HG03439 (cell line): ENCODE data around the gene TTC23.

Experiments
- ATAC-seq: cut with Tn5 transposase; IDR thresholded peaks from one replicate; pipeline ENCODE4 v1.9.1; 2021; ENCODE audit warnings: mild to moderate bottlenecking, moderate library complexity; ENCODE audit not compliant: unreplicated experiment

TTC23 gene

GRCh38 chr15:99165956-99166689 is 83.3 kb downstream of the TTC23 start:
- ATAC-seq, result no peak

GRCh38 chr15:99165020-99165790 is 84.2 kb downstream of the TTC23 start:
- ATAC-seq, result no peak

DNA sequence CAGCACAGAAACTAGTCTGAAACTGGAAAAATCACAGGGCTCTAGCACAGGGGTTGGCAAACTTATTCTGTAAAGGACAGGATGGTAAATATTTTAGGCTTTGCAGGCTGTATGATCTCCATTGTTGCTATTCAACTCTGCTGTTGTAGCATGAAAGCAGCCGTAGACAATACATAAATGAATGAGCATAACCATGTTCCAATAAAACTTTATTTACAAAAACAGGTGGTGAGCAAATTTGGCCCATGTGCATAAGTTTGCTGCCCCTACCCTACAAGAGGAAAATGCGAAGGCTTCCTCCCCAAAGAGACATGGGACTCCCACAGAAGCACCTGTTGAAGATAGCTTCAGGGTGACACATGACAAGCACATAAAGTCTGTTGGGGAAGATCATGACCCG is 85.3 kb downstream of the TTC23 start:
- ATAC-seq, result no peak

DNA sequence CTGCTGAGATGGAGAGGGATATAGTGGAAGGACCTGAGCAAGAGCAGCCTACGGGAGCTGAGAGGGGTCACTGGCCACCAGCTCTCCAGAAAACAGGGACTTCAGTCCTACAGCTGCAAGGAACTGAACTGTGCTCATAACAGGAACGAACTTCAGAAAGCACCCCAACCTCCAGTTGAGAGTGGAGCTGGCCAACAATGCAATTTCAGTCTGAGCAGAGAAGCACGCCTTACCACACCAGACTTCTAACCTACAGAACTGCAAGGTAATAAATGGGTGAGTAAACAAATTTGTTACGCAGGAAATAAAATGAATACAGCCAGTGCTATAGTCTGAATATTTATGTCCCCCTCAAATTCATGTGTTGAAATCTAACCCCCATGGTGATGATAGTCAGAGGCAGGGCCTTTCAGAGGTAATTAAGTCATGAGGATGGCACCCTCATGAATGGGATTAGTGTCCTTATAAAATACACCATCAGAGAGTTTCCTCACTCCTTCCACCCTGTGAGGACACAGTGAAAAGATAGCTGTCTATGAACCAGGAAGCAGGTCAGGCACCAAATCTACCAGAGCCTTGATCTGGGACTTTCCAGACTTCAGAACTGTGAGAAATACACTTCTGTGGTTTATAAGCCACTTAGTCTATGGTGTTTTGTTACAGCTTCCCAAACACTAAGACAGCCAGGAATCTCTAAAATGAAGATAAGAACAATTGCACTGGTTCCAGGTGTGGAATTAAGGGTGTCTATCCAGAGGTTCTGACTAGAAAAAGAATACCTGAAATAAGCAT is 85.9 kb downstream of the TTC23 start:
- no peak for ATAC-seq

- no peak for ATAC-seq
These were observed 90.6 kb downstream of the TTC23 start for GRCh38 chr15:99158626-99159412.

GRCh38 chr15:99157456-99157855 is 91.9 kb downstream of the TTC23 start:
- no peak for ATAC-seq

DNA sequence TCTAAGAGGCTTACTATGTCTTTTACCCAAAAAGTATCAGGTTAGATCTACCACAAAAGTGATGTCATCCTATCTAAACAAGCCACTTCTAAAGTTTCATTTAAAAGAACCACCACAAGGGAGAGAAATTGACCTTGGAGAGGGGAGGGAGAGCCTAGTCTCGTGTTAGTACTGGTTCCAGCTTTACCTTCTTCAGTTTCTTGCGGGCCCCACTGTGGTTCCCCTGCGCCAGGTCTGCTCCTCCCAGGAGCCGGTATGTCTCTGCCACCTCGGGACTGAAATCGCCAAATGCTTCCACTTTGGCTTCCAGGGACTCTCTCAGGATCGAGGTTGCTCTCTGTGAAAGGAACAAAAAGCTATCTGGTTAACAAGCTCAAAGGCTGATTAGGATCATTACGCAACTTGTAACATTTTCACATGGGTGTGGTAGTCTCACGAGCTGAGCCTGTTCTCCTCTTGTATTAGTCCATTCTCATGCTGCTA is 93.4 kb downstream of the TTC23 start:
- no peak for ATAC-seq

GRCh38 chr15:99154271-99154670 is 95.1 kb downstream of the TTC23 start:
- no peak for ATAC-seq

GRCh38 chr15:99153026-99153535 is 96.3 kb downstream of the TTC23 start:
- no peak for ATAC-seq

- no peak for ATAC-seq
These were observed 98.2 kb downstream of the TTC23 start for GRCh38 chr15:99151156-99151555.

GRCh38 chr15:99149366-99149765 is 100.0 kb downstream of the TTC23 start:
- no peak for ATAC-seq

DNA sequence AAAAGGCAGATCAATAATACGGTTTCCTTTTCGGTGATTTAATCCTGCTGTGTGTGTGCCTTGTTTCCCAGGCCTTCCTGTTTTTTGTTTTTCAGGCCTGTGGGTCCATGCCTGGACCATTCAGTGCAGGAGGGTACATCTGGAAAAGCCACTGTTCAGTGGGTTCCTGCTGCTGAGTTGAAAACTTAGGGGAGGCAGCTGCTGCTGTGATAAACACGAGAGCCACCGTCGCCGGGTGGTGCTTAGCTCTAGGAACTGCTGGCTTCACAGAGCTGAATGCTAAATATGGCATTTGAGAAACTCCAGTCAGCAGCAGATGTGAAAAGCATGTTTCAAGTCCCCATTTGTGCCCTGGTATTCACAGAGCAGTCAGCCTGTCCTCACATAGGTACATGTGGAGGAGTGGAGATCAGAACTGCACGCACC is 100.5 kb downstream of the TTC23 start:
- no peak for ATAC-seq

DNA sequence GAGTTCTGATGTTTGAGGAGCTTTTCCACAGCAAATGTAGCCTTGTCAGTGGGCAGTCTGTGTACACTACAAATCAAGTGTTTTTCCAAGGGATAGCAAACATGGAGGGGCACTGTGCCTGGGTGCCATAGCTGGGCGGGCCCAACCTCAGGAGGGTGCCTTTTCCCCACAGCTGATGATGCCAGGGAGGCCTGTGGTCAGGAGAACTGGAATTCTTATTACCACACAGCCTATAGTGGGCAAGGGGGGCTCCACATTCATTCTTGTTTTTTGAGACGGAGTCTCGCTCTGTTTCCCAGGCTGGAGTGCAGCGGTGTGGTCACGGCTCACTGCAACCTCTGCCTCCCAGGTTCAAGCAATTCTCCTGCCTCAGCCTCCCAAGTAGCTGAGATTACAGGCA is 102.7 kb downstream of the TTC23 start:
- no peak for ATAC-seq

GRCh38 chr15:99145778-99146177 is 103.6 kb downstream of the TTC23 start:
- no peak for ATAC-seq

DNA sequence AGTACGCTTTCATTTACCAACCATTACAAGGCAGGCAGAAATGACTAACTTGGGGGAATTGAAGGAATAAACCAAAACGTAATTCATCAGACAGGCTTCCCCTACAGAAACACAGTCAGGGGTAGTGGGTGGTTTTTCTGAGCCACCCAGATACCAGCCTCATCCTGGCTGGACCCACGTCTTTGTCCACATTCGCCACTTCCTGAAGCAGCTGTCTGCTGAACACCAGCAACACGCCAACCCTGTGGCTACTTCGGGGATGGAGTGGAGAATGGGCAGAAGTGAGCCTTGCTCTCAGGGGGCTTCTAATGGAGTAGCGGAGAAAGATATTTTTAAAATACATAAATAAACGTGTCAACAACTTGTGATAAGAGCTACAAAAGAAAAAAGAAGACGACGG is 104.4 kb downstream of the TTC23 start:
- no peak for ATAC-seq

DNA sequence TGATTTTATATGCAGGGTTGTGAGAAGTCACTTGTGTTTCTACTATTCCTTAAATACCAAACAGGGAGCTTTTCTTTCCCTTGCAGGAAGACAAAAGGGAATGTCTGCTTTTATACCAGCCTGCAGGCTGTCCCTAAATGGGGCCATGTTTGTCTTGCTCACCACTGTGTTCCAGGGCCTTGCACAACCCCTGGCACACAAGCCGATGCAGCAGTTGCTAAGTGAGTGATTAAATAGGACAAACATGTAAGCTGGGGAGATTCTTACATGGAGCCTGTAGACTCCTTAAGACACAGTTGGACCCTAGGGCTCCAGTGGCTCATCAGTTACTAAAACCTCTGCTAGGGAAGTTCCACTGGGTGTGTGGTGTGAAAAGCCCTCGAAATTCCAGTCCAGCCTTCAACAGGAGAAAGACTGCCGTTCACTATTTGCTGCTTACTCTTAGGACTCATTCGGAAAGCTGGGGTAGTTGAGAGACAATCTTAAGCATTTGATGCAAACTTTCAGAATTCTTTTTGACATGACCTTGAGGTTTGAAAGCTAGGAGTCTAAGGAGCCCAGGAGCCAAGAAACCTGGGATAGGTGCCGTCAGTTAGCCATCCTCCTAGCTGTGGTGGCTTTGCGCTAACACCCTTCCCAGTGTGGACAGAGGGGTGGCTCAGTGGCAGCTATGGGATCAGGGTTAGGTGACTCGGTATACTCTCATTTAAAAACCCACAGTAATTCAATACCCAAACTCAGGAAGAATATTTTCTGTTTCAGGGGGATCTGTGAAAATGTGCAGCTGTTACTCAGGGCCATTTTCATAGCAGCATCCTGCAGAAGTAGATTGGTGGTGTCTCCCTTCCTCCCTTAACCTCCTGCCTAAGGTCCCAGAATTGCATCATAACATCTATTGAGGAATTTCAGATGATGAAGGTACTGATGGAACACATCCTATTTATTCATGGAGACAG is 105.4 kb downstream of the TTC23 start:
- ATAC-seq, result no peak

GRCh38 chr15:99143242-99143641 is 106.1 kb downstream of the TTC23 start:
- ATAC-seq, result no peak

DNA sequence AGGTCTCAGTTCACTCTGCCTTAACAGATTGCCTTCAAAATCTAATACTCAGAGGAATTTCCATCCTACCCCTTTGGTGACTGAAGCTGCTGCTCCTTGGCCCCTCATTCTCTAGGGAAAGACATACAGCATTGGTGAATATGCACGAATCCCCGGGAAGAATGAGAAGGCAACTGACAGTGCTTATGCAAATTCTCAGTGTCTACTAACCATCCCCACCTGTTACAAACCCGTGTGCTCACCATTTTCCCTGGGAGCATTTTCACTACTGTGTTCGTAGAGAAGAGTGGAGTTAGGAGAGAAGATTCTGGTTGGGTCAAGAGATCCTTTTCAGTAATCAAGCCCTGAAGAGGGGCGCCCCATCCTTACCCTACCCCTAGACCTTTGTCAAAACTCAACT is 106.8 kb downstream of the TTC23 start:
- ATAC-seq, result no peak

DNA sequence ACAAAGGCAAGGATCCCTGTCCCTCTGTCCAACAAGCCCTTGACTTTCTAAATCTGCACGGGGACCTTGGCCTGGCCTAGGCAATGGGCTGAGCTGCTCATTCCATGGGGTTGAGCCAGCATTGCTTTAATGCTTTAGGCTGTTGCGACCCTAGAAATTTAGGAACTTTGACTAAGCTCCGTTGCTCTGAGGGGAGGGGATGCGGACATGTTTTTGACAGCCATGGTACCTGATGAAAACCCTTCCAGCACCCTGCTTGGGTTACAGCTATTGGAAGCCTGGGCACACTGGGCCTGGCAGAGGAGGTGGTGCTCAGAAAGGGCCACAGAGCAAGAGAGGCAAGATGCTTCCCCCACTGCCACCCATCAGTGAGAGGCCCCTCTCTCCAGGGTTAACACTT is 107.4 kb downstream of the TTC23 start:
- ATAC-seq, result no peak
